OCI-LY3 (cell line): Measurements from ENCODE around the gene STPG3.
A peak's percentile ranks its signal among the peaks of the same experiment; 100 is the strongest.

Source experiments
- H2AFZ ChIP-seq: fragments of 200-600, 300-600 bp; shearing (Covaris generic); 2 replicates; pipeline ENCODE4 v1.6.0; 2014; ENCODE audit warnings: antibody characterized with exemption, low read depth, low read length
- H3K27ac ChIP-seq: fragments of 200-600, 300-600 bp; sonication (generic); 2 replicates; pipeline ENCODE4 v1.5.1; 2014; ENCODE audit warnings: mild to moderate bottlenecking, low read length, moderate library complexity, mixed read lengths
- H3K27me3 ChIP-seq: fragments of 200-600, 300-600 bp; sonication (generic); 2 replicates; pipeline ENCODE4 v1.6.1; 2014; ENCODE audit warnings: low read depth, low read length, mixed read lengths
- H3K36me3 ChIP-seq: fragments of 200-600, 300-600 bp; sonication (generic); replicated peaks from 2 replicates; pipeline ENCODE3; 2014; ENCODE audit warnings: low read depth, low read length, mixed read lengths
- H3K4me1 ChIP-seq: fragments of 300-600, 200-600 bp; sonication (generic); 2 replicates; pipeline ENCODE4 v1.6.1; 2014; ENCODE audit warnings: low read length, mixed read lengths
- H3K4me2 ChIP-seq: fragments of 200-600, 300-600 bp; sonication (generic); 2 replicates; pipeline ENCODE4 v1.6.1; 2014; ENCODE audit warnings: low read length, mixed read lengths
- H3K4me3 ChIP-seq: fragments of 300-600, 200-600 bp; sonication (generic); 2 replicates; pipeline ENCODE4 v1.5.1; 2014; ENCODE audit warnings: antibody characterized with exemption, mild to moderate bottlenecking, low read length, moderate library complexity
- H3K79me2 ChIP-seq: fragments of 300-600, 200-600 bp; shearing (Covaris generic); 2 replicates; pipeline ENCODE4 v1.6.1; 2014; ENCODE audit warnings: mild to moderate bottlenecking, low read length, mixed read lengths
- H3K9ac ChIP-seq: fragments of 300-600, 200-600 bp; shearing (Covaris generic); 2 replicates; pipeline ENCODE4 v1.6.0; 2014; ENCODE audit warnings: mild to moderate bottlenecking, low read length, moderate library complexity
- H3K9me3 ChIP-seq: fragments of 200-600, 300-600 bp; shearing (Covaris generic); 2 replicates; pipeline ENCODE4 v1.6.1; 2014; ENCODE audit warnings: low read length, mixed read lengths; ENCODE audit not compliant: insufficient read depth
- H4K20me1 ChIP-seq: fragments of 200-600, 300-600 bp; sonication (generic); 2 replicates; pipeline ENCODE4 v1.6.1; 2016; ENCODE audit warnings: low read length, mixed read lengths; ENCODE audit not compliant: insufficient read depth
- CTCF ChIP-seq: fragments of 200-600, 300-600 bp; sonication (generic); IDR thresholded peaks from 2 replicates; pipeline ENCODE4 v1.5.1; 2014; ENCODE audit warnings: antibody characterized with exemption, low read length, low read depth
- EZH2phosphoT487 ChIP-seq: fragments of 200-600 bp; shearing (Covaris generic); IDR thresholded peaks from 2 replicates; pipeline ENCODE4 v1.6.1; 2018; ENCODE audit warnings: antibody characterized with exemption, mixed run types, low read depth

The STPG3 gene

GRCh38 chr9:137220317-137221094 lies 30.6 kb upstream of the STPG3 start:
- no peaks in the 10 kb centered on the region for H4K20me1 ChIP-seq
- H3K79me2 ChIP-seq, result no peaks in the 10 kb centered on the region
- H3K9ac ChIP-seq, result no peak overlapping the region
- no peaks in the 10 kb centered on the region for H3K9me3 ChIP-seq
- no peaks in the 10 kb centered on the region for H3K36me3 ChIP-seq
- H3K27ac ChIP-seq, result no peak overlapping the region
- no peak overlapping the region for H3K4me3 ChIP-seq
- peaks cover 10% of the 10 kb centered on the region; the same call in 1 of the 2 replicates for H3K4me1 ChIP-seq
- no peak overlapping the region for H2AFZ ChIP-seq
- H3K4me2 ChIP-seq, result no peak overlapping the region
- TF ChIP-seq CTCF (no peak), EZH2phosphoT487 (no peak)
- no peaks in the 10 kb centered on the region for H3K27me3 ChIP-seq

DNA sequence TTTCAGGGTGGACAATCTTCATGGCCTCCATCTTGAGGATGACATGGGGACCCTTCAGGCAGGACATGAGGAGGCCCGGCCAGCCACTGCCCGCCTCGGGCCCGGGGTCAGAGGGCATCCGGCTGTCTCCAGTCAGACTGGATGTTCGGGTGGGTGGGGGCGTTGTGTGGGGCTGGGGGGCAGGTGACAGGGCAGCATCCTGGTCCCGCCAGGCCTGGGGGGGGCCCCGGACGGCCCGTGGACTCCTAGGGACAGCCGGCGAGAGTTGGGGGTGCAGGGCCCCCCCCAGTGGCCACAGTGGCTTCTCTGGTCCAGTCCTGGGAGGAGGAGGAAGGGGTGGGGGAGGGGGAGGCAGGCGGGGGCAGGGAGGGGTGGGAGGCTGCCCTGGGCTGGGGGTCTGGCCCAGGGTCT lies 30.0 kb upstream of the STPG3 start:
- Histone ChIP-seq H3K4me3 (peak overlapping the region; percentile 84), H3K79me2 (no peaks in the 10 kb centered on the region), H3K27ac (no peak overlapping the region), H3K4me1 (peaks cover 10% of the 10 kb centered on the region; the same call in 1 of the 2 replicates), H2AFZ (no peak overlapping the region), H3K9ac (peak overlapping the region; percentile 62; the same call in 1 of the 2 replicates), H4K20me1 (no peaks in the 10 kb centered on the region), H3K9me3 (no peaks in the 10 kb centered on the region), H3K27me3 (no peaks in the 10 kb centered on the region), H3K36me3 (no peaks in the 10 kb centered on the region), H3K4me2 (peak overlapping the region; percentile 74)
- TF ChIP-seq EZH2phosphoT487 (no peak), CTCF (no peak)

DNA sequence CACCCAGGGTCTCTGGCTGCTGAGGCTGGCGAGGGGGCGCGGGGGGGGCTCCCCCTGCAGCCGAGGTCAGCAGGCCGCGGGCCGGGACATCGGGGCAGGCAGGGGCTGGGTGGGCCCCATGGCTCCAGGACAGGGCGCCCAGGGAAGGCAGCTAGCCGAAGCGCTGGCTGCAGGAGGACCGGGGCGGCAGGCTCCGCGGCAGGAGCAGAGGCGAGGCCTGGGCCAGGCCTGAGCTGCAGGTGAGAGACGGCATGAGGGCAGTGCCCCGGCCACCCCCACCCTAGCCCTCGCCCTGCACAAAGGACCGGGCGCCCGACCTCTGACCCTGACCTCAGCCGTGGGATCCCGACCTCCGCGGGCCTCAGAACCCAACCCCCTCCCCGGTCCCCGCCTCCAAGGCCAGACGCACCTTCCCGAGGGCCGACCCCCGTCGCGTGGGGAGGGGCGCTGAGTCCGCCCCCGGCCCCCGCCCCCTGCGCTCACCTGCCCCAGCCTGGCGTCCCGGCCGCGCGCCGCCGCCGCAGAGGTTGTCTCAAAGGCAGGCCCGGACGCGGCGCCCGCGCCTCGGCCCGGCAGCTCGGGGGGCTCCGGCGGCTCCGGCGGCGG lies 29.5 kb upstream of the STPG3 start:
- Histone ChIP-seq H4K20me1 (no peaks in the 10 kb centered on the region), H3K36me3 (no peaks in the 10 kb centered on the region), H3K4me1 (peaks cover 10% of the 10 kb centered on the region; the same call in 1 of the 2 replicates), H3K27me3 (no peaks in the 10 kb centered on the region), H3K4me3 (peak overlapping the region; percentile 84), H3K9ac (peak overlapping the region; percentile 62), H3K27ac (no peak overlapping the region), H2AFZ (no peak overlapping the region), H3K79me2 (no peaks in the 10 kb centered on the region), H3K4me2 (peak overlapping the region; percentile 74), H3K9me3 (no peaks in the 10 kb centered on the region)
- TF ChIP-seq CTCF (no peak), EZH2phosphoT487 (no peak)
